M059J (cell line): ENCODE results near the gene PDE4D. TPM values are rescaled to one million over a fixed set of nuclear protein-coding genes. Genes with fewer than 3 reads are reported as not detected.
A peak's percentile ranks its signal among the peaks of the same experiment; 100 is the strongest.

Source experiments
- DNase-seq: peaks from one replicate; pipeline ENCODE4 v3.0.0-alpha.2; 2012; ENCODE audit warnings: low read depth
- total RNA-seq: library from RNA; depleted of rRNA; stranded (reverse); fragments of >200 nt; shearing (Covaris generic); gene quantifications from 2 replicates; pipeline ENCODE4 v1.2.3, GENCODE V29; 2014

Gene PDE4D
- total RNA-seq, 1 experiment from 2014 or later, result 14.9 TPM

- no peak for DNase-seq
Measured at GRCh38 chr5:59257488-59258400, 635.8 kb downstream of the PDE4D start.

GRCh38 chr5:59256331-59256730 lies 637.2 kb downstream of the PDE4D start:
- peak; percentile 21 for DNase-seq

- no peak for DNase-seq
Measured at GRCh38 chr5:59254055-59254687, 639.4 kb downstream of the PDE4D start.

- no peak for DNase-seq
Measured at GRCh38 chr5:59253625-59254024, 639.9 kb downstream of the PDE4D start.

- no peak for DNase-seq
Measured at GRCh38 chr5:59251627-59252026, 641.9 kb downstream of the PDE4D start.

GRCh38 chr5:59249726-59250125 lies 643.8 kb downstream of the PDE4D start:
- no peak for DNase-seq

GRCh38 chr5:59249160-59249559 lies 644.4 kb downstream of the PDE4D start:
- DNase-seq, result no peak

GRCh38 chr5:59246882-59247281 lies 646.6 kb downstream of the PDE4D start:
- DNase-seq, result peak; percentile 6

GRCh38 chr5:59246145-59246869 lies 647.2 kb downstream of the PDE4D start:
- DNase-seq, result peak; percentile 75

GRCh38 chr5:59245198-59245597 lies 648.3 kb downstream of the PDE4D start:
- DNase-seq, result peak; percentile 10

- DNase-seq, result no peak
Measured at GRCh38 chr5:59241552-59241951, 652.0 kb downstream of the PDE4D start.

- DNase-seq, result peak; percentile 22
Measured at GRCh38 chr5:59241119-59241518, 652.4 kb downstream of the PDE4D start.

- no peak for DNase-seq
Measured at GRCh38 chr5:59238126-59238902, 655.2 kb downstream of the PDE4D start.

GRCh38 chr5:59236986-59237385 lies 656.5 kb downstream of the PDE4D start:
- DNase-seq, result peak; percentile 22

GRCh38 chr5:59236448-59236847 lies 657.1 kb downstream of the PDE4D start:
- no peak for DNase-seq

- no peak for DNase-seq
Measured at GRCh38 chr5:59234236-59234635, 659.3 kb downstream of the PDE4D start.

- DNase-seq, result no peak
Measured at GRCh38 chr5:59231221-59231931, 662.1 kb downstream of the PDE4D start.

GRCh38 chr5:59222687-59223511 lies 670.6 kb downstream of the PDE4D start:
- peak; percentile 33 for DNase-seq

GRCh38 chr5:59221769-59222168 lies 671.8 kb downstream of the PDE4D start:
- no peak for DNase-seq

- DNase-seq, result peak; percentile 13
Measured at GRCh38 chr5:59218424-59219045, 675.0 kb downstream of the PDE4D start.
